GM19239 (cell line): ENCODE measurements around the gene CHMP6.

Experiments used
- DNase-seq: peaks from one replicate; pipeline ENCODE4 v3.0.0; 2011; ENCODE audit warnings: low spot score; ENCODE audit not compliant: insufficient read length
- FAIRE-seq: peaks from 2 replicates; lab custom pipeline; 2011; peaks lifted over from hg19 to GRCh38; lab: Jason Lieb, UNC

CHMP6 gene

DNA sequence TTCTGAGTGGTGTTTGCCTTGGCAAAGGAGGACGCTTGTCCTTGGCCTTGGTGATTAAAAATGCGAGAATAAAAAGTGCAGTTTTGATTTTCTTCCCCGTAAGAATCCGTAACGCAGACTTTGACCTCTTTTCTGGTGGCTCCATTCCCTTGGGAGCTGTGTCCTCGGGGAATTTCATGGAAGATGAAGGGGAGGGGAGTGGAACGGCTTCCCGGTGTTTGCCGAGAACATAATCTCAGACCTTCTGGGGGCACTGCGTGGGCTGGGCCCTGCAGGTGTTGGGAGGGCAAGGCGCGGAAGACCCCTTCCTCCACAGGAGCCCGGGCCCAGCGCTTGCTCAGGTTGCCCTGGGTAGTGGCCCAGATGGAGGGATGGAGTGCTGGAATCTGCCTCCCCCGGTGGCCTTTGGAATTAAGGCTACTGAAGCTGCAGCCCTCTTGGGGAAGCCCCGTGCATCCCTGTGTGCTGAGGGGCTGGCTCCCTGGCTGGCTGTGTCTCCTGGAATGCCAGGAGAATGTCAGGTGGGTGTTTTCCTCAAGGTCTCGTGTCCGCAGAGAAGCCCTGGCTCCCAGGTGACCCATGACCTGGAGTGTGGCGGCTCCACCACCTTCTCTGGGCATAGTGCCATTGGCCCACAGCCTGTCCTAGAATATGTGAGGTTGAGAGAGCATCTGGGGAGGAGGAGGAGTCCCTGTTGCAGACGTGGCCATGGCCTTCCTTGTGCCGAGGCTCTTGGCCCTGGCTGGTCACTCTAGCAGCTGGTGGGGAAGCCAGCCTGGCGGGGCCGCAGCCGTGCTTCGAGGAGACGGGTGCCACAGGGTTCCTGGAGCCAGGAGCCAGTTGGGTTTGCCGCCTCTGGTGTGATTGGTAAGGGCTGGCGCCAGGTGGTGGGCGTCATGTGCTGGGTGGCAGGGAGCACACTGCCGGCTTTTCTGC, 46.4 kb downstream of the CHMP6 start:
- FAIRE-seq (no peak), DNase-seq (no peak)

DNA sequence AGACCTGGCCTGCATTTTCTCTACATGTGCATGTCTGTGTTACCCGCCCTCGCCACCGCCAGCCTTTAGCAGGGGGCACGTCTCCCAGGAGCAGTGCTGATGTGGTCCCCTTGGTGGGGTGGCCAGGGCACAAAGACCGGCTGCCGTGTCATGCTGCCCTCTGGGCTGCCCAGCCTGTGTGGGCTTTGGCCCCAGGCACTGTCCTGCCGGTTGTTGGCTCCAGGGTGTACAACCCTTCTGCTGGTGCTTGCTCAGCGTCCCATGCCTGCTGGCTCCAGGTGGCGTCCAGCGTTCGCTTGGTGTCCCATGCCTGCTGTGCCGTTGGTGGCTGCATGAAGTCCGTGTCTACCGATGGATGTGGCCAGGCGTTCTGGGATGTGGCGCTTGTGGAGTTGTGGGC, 47.5 kb downstream of the CHMP6 start:
- DNase-seq (no peak), FAIRE-seq (no peak)

DNA sequence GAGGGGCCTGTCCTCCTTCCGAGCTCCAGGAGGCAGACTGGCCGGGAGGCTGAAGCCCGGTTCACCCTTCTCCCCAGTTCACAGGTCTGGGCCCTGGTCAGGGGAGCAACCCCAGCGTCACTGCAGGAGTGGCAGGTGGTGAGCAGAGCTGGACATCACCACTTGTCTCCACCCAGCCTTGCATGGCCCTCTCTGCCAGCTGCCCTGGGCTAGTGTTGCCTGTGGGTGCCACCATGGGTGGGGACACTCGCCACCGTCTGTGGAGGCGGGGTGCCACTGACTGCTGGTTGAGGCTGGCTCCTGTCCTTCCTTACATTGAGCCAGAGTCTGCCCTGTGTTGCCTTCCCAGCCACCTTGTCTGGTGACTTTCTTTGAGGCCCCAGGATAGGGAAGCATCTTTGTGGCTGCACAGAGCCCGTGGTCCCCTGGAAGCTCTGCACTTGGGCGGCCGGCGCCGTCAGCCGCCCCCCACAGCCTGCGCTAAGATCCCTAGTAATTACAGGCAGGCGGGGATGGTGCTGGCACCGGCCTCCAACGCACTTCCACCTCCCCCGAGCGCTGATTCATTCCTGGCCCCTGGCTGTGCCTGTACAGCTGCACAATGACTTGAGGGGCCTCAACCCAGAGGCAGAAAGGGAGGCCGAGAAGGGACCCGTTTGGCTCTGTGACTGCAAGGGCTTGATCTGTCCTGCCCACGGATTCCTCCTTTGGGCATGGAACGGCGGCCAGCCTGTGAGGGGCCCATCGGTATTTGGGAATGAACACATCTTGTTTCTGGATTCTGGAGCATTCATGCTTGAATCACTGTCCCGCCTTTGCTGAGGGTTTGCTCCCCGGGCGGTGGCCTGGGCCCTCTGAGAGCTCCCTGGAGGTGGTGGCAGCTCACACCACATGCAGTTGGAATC, 48.5 kb downstream of the CHMP6 start:
- FAIRE-seq = no peak

DNA sequence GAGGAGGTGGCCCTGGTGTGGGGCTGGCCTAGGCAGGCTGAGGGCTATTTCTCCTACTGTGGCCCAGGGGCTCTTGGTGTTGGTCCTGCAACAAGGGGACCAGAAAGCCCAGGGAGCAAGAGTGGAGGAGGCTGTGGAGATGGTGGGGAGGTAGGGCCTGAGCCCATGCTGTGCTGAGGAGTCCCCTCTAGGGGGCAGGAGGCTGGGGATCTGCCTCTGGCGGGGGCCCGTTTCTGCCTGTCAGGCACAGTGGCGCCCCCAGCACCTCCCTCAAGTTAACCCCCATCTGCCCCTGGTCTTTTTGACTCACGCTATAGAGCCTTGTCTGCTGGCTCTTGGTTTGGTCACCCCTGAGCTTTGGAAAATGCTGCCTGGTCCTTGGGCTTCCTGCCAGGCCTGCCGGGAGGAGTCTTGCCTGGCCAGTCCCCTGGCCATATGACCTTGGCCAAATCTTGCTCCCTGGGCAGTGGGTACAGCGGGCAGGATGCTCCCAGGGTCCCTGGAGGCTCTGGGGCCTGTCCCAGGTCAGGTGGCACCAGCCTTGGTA, 49.2 kb downstream of the CHMP6 start:
- DNase-seq (peak; percentile 50), FAIRE-seq (no peak)

More for the DNA sequence above, 48.5 kb downstream of the CHMP6 start:
- no peak for DNase-seq

DNA sequence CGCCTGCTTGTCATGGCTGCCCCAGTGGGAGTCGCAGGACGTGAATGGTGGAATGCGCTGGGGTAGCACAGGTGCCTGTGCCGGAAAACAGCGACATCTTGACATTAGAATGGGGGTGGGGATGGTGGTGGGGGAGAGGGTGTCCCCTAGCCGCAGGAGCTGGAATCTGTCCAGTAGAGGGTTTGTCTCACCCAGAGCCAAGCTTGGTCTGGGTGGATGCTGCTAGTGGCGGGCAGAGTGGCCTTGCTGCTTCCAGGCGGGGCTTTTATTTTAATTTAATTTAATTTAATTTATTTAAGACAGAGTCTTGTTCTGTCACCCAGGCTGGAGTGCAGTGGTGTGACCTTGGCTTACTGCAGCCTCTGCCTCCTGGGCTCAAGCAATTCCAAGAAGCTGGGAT, 51.0 kb downstream of the CHMP6 start:
- DNase-seq = no peak
- FAIRE-seq = no peak

DNA sequence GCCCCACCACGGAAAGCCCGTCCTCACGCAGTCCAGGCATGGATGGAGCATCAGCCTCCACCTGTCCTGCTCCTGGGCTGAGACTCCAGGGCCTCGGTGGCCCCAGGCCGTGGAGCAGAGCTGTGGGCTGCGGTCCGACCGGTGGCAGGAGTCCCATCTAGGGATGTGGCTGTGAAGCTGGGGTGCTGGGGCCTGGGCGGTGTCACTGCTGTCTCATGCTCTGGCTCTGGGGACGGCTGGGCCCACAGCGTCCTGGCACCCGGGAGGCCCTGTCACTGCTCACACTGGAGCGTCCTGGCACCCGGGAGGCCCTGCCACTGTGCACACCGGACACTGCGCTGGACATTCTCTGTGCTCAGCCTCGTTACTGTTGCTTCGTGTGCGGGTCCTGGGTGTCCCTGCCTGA, 51.7 kb downstream of the CHMP6 start:
- DNase-seq (no peak), FAIRE-seq (no peak)

DNA sequence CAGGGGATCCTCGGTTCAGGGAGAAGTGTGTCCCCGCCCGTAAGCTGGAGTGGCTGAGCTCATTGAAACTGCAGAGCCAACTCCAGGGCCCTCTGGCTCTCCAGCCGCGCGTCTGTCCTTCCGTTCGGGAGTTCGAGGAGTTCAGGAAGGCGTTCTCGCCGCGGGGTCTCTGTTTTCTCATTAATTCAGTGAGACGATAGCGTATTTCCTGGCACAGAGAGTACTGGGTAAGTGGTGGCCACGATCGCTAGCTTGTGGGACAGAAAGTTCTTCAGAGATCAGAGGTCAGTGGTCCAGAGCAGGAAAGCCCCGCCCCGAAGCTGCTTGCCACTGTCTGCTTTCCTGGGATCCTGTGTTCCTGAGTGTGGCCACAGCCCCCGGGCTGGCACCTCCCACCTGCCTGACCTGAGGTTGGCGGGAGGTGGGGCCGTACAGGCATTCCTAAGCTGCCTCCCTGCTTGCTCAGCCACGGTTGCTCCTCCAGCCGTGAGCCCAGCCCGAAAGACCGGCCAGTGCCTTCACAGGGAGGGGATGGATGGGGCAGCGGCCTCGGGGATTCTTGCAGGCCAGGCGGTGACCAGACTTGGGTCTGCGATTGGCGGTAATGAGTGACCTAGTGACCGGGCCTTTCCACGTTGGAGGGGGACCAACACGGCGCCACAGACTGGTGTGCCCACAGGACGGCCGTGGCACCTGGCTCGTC, 52.2 kb downstream of the CHMP6 start:
- DNase-seq (no peak), FAIRE-seq (no peak)

DNA sequence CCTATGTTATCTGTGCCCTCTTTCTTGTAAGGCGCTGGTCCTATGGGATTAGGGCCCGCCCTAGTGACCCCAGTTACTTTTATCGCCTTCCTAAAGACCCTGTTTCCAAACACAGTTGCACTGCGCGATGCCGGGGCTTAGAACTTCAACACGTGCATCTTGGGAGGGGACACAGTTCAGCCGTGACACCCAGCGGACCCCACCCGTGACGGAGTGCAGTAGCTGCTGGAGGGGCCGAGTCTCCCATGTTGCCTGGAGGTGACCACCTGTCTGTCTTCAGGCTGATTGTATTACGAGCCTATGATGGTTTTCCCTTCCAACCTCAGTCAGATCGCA, 52.8 kb downstream of the CHMP6 start:
- FAIRE-seq = no peak
- DNase-seq = no peak

DNA sequence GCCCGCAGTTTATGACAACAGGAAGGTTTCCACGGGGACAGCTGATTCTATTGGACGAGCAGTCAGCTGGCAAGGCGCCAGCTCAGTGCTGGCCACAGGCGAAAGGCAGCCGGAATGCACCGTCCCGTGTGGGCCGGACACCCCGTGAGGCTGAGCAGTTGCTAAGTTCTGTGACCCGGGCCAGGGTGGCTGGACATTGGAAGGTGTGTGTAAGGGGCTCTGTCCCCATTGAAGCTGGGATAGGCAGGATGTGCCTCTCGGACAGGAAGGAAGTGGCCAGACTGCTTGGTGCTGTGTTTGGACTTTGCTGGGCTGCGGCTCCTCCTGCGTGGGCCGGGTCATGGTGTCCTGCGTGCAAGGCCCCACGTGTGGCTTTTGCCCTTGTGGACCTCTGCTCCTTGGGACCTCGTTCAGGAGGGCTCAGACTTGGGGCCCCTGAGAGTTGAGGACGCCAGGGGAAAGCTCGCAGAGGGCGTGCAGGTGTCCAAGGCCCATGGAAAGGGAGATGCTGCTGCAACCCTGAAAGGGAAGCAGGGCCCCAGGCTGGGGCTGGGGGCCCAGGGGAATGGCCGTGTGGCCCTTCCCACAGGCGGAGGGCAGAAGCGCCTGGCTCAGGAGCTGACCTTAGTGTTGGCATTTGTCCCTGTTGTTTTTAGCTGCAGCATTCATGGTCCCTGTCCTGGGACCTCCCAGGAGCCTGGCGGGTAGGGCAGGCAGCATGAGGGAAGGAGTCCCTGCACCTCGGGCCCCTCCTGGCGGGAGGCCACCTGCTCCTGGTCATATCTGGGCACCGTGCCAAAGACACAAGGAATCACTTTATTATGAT, 53.3 kb downstream of the CHMP6 start:
- FAIRE-seq (no peak), DNase-seq (no peak)

DNA sequence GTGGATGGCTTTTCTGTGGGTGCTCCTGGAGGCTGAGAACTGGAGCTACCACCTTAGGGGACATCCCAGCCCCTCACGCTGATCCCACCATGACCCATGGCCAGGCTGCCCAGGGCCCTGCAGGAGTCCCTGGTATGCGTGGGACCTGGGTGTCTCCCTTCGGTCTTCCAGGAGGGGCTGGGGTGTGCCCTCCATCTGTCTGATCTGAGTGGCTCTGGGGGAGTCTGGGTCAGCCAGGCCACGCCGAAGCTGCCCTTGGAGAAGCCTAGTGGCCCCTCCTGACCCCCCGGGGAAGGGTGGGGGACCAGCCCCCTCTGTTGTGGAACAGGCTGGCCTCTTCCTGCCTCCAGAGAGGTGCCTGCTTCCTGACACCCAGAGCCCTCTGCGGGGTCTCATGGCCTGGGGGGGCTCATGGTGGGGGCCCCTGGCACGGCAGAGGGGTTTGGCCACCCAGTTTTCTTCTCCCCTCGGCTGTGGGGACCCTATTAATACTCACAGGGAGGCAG, 54.0 kb downstream of the CHMP6 start:
- FAIRE-seq (no peak), DNase-seq (no peak)

DNA sequence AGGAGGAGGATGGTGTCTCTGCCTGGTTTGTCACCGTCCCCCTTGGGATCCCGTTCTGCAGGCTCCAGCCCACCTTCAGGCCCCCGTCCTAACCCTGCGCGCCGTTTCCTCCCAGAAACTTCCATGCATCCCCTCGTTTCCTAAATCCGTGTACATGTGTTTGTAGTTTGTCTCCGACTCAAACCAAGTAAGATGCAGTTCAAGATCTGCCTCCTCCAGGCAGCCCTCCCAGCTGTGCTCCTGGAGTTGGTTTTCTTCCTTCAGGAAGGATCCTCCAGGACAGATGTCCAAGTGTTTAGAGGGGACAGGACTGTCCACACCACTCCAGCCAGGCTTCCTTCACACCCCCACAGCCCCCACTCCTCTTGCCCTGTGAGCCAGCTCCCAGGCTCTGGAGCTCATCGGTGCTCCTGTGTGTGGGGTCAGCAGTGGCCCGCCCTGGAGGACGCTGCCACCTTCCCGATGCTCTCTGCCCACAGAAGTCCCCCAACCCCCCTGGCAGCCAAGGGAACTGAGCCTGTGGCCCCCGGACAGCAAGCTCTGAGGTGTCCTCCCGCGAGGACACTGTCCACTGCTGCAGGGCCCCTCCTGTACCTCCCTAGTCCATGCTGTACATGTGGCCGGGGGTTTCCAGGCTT, 54.6 kb downstream of the CHMP6 start:
- FAIRE-seq = no peak
- DNase-seq = no peak

DNA sequence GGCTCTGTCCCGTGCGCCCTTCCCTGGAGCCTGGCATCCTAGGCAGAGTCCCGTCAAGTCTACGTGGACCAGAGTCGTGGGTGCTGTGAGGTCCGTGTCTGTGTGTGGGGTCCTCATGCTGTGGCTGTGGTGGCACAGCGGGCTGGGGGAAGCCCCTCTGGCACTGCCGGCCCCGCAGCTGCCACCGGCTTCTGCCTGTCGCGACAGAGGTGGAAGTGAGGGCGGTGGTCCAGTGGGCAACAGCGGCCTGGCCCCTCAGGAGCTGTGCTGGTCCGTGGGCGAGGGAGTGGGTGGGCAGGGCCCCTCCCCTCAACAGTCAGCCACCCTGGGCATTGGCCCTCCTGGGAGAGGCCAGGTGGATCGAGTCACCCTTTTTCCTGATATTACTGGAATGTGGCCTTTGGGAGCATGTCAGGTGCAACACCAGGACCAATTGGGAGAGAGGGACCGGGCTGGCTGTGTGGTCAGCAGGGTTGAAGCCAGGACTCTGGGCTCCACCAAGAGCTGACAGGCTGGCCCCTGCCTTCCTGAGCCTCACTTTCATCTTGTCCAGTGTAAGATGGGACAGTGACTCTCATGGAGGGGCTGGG, 55.2 kb downstream of the CHMP6 start:
- no peak for FAIRE-seq
- no peak for DNase-seq

DNA sequence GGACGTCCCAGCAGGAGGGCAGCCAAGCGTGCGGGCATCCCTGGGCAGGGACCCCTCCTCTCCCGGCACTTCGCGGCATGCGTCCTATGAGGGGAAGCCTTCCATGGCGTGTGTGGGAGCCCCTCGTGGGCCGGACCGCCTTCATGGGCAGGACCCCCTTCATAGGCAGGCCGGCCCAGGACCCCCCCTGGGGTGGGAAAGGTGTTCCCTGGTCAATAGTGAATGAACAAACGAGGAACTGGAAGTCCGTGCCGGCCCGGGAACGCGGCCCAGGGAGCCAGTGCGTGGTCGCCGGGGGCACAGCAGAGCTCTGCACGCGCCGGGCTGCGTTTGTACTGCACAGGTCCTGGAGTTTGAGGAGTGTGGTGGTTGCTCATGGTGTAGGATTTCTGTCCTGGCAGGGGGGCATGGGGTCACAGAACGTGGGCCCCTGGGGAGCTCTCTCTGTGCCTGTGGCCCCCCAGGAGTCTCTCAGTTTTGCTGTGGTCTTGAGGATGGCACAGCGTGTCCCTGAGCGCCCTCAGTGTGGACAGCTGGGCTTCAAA, 57.3 kb downstream of the CHMP6 start:
- FAIRE-seq = no peak

DNA sequence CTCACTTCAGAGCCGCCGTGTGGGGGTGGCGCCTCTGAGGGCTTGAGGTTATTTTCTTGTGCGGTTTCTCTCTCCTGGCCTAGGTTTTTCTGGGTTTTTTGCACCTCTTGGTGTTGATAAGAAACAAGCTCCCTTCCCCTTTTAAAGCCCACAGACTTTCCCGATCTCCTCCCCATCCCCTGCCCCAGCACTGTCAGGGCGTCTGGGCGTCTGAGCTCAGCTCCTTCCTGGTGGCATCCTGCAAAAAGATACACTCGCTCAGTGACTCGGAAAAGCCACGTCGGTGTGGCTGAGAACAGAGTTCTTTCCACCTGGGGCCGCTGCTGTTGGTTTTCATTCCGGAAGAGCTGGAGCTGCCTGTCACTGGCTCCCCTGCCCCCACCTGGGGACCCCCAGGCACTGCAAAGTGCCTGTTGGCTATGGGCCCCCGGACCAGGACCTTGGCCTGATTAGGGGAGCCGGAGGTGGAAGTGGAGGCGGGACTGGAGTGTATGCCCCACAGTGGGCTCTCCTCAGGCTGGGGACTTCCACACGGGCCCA, 57.8 kb downstream of the CHMP6 start:
- DNase-seq (no peak), FAIRE-seq (no peak)

More for the DNA sequence above, 57.3 kb downstream of the CHMP6 start:
- no peak for DNase-seq
